Endometrial microvascular endothelial cells (primary cell): ENCODE measurements around the gene ALPI. TPM values are rescaled to one million over a fixed set of nuclear protein-coding genes. Genes with fewer than 3 reads are reported as not detected.

Experiments used
- in situ Hi-C: cut with HindIII; loops from 2 replicates; pipeline ENCODE4 v1.10.0; 2017; ENCODE audit warnings: low sequenced_read_pairs, low pct_unique_long_range_greater_than_20kb; ENCODE audit errors: inconsistent ontology term
- total RNA-seq: library from RNA; depleted of rRNA; stranded (reverse); fragments of >200 nt; gene quantifications from one replicate; pipeline ENCODE4 v1.2.3, GENCODE V29; 2015; ENCODE audit errors: inconsistent ontology term

ALPI gene
- total RNA-seq, 1 donor from 2014 or later: not detected

GRCh38 chr2:232490221-232491138 lies 34.5 kb downstream of the ALPI start:
- in situ Hi-C loops: no loop called here

GRCh38 chr2:232491139-232491780 lies 35.3 kb downstream of the ALPI start:
- in situ Hi-C loops: no loop called here

- in situ Hi-C loops: no loop called here
Measured at GRCh38 chr2:232492236-232492848, 36.4 kb downstream of the ALPI start.

- in situ Hi-C loops: no loop called here
Measured at GRCh38 chr2:232492963-232493700, 37.2 kb downstream of the ALPI start.

GRCh38 chr2:232493701-232494474 lies 37.9 kb downstream of the ALPI start:
- in situ Hi-C loops: no loop called here

GRCh38 chr2:232494542-232494941 lies 38.6 kb downstream of the ALPI start:
- in situ Hi-C loops: no loop called here

- in situ Hi-C loops: no loop called here
Measured at GRCh38 chr2:232495292-232495691, 39.3 kb downstream of the ALPI start.

GRCh38 chr2:232496501-232497270 lies 40.7 kb downstream of the ALPI start:
- in situ Hi-C loops: no loop called here

GRCh38 chr2:232497348-232497747 lies 41.4 kb downstream of the ALPI start:
- in situ Hi-C loops: no loop called here

GRCh38 chr2:232498452-232498851 lies 42.5 kb downstream of the ALPI start:
- in situ Hi-C loops: no loop called here

GRCh38 chr2:232501331-232501771 lies 45.4 kb downstream of the ALPI start:
- in situ Hi-C loops: no loop called here

- in situ Hi-C loops: no loop called here
Measured at GRCh38 chr2:232501794-232502390, 45.9 kb downstream of the ALPI start.

GRCh38 chr2:232502511-232502910 lies 46.6 kb downstream of the ALPI start:
- in situ Hi-C loops: no loop called here

- in situ Hi-C loops: no loop called here
Measured at GRCh38 chr2:232502911-232503808, 47.2 kb downstream of the ALPI start.

GRCh38 chr2:232503809-232504323 lies 47.9 kb downstream of the ALPI start:
- in situ Hi-C loops: no loop called here

GRCh38 chr2:232504438-232504837 lies 48.5 kb downstream of the ALPI start:
- in situ Hi-C loops: no loop called here
